HepG2 (cell line): ENCODE results near the gene MRPL3.

Source experiments
- ATF3 ChIP-seq: sonication (generic); formaldehyde crosslinking; IDR thresholded peaks from 2 replicates; pipeline ENCODE4 v1.4.0; 2020; ENCODE audit warnings: missing genetic modification reagents
- CTCF ChIP-seq: sonication (generic); formaldehyde crosslinking; IDR thresholded peaks from 2 replicates; pipeline ENCODE4 v1.5.0; 2020; ENCODE audit warnings: mild to moderate bottlenecking, missing genetic modification reagents, moderate library complexity
- EZH2 ChIP-seq: conservative IDR thresholded peaks from 2 replicates; pipeline ENCODE4 v1.6.1; 2012; ENCODE audit warnings: mild to moderate bottlenecking, low read depth, low read length, moderate library complexity
- MLXIP ChIP-seq: sonication (generic); formaldehyde crosslinking; IDR thresholded peaks from 2 replicates; pipeline ENCODE4 v1.9.0; 2021; ENCODE audit warnings: missing genetic modification reagents, borderline replicate concordance
- TBL1XR1 ChIP-seq: fragments of 150-350 bp; IDR thresholded peaks from 2 replicates; pipeline ENCODE4 v1.6.1; 2014; ENCODE audit warnings: borderline replicate concordance, low read length; ENCODE audit not compliant: partially characterized antibody
- ZNF569 ChIP-seq: sonication (generic); formaldehyde crosslinking; IDR thresholded peaks from 2 replicates; pipeline ENCODE4 v1.5.0; 2020; ENCODE audit warnings: mild to moderate bottlenecking, missing genetic modification reagents, moderate library complexity, borderline replicate concordance

- TF ChIP-seq TBL1XR1 (no peak), MLXIP (no peak), EZH2 (no peak), ATF3 (CRISPR knock-in tag) (no peak), CTCF (CRISPR knock-in tag) (no peak), ZNF569 (CRISPR knock-in tag) (no peak)
Observed at GRCh38 chr3:131546441-131546840, 43.7 kb upstream of the MRPL3 start.
